ENCODE data around the gene HOXB3.

HOXB3 gene

GRCh38 chr17:48555258-48556228, 34.5 kb downstream of the HOXB3 start:
- H3K36me3 Mint-ChIP-seq, result no peaks in the 10 kb centered on the region
- H3K27me3 Mint-ChIP-seq, result peaks cover 85% of the 10 kb centered on the region
- no peak for ATAC-seq
- peaks cover 7% of the 10 kb centered on the region for H3K4me1 Mint-ChIP-seq
- no peak overlapping the region for H3K27ac Mint-ChIP-seq
- no peak overlapping the region for H3K4me3 Mint-ChIP-seq
- no peaks in the 10 kb centered on the region for H3K9me3 Mint-ChIP-seq

- H3K4me1 Mint-ChIP-seq, result peaks cover 7% of the 10 kb centered on the region
- H3K27ac Mint-ChIP-seq, result no peak overlapping the region
- no peaks in the 10 kb centered on the region for H3K36me3 Mint-ChIP-seq
- no peaks in the 10 kb centered on the region for H3K9me3 Mint-ChIP-seq
- ATAC-seq, result no peak
- peaks cover 76% of the 10 kb centered on the region for H3K27me3 Mint-ChIP-seq
- no peak overlapping the region for H3K4me3 Mint-ChIP-seq
Observed at GRCh38 chr17:48554412-48555257, 35.4 kb downstream of the HOXB3 start.

GRCh38 chr17:48553826-48554225, 36.2 kb downstream of the HOXB3 start:
- H3K36me3 Mint-ChIP-seq, result no peaks in the 10 kb centered on the region

GRCh38 chr17:48553190-48553547, 36.9 kb downstream of the HOXB3 start:
- Mint-ChIP-seq H3K36me3 (no peaks in the 10 kb centered on the region), H3K27me3 (peaks cover 61% of the 10 kb centered on the region), H3K9me3 (no peaks in the 10 kb centered on the region), H3K4me1 (peaks cover 7% of the 10 kb centered on the region), H3K27ac (no peak overlapping the region), H3K4me3 (no peak overlapping the region)
- ATAC-seq, result no peak

More at GRCh38 chr17:48553826-48554225, 36.2 kb downstream of the HOXB3 start:
- peaks cover 7% of the 10 kb centered on the region for H3K4me1 Mint-ChIP-seq
- peaks cover 68% of the 10 kb centered on the region for H3K27me3 Mint-ChIP-seq
- H3K9me3 Mint-ChIP-seq, result no peaks in the 10 kb centered on the region
- no peak for ATAC-seq
- no peak overlapping the region for H3K27ac Mint-ChIP-seq
- H3K4me3 Mint-ChIP-seq, result no peak overlapping the region

- Mint-ChIP-seq H3K27ac (no peak overlapping the region), H3K9me3 (no peaks in the 10 kb centered on the region), H3K4me3 (no peak overlapping the region), H3K36me3 (no peaks in the 10 kb centered on the region), H3K4me1 (peaks cover 7% of the 10 kb centered on the region), H3K27me3 (peaks cover 56% of the 10 kb centered on the region)
- no peak for ATAC-seq
Observed at GRCh38 chr17:48552466-48553189, 37.4 kb downstream of the HOXB3 start.

- H3K4me3 Mint-ChIP-seq, result no peak overlapping the region
- peaks cover 7% of the 10 kb centered on the region for H3K4me1 Mint-ChIP-seq
- H3K27ac Mint-ChIP-seq, result no peak overlapping the region
- H3K27me3 Mint-ChIP-seq, result peaks cover 54% of the 10 kb centered on the region
- H3K36me3 Mint-ChIP-seq, result no peaks in the 10 kb centered on the region
- no peak for ATAC-seq
- H3K9me3 Mint-ChIP-seq, result no peaks in the 10 kb centered on the region
Observed at GRCh38 chr17:48551596-48552465, 38.2 kb downstream of the HOXB3 start.

GRCh38 chr17:48551214-48551555, 38.9 kb downstream of the HOXB3 start:
- Mint-ChIP-seq H3K27ac (no peak overlapping the region), H3K9me3 (no peaks in the 10 kb centered on the region), H3K27me3 (peaks cover 54% of the 10 kb centered on the region), H3K4me1 (peaks cover 7% of the 10 kb centered on the region), H3K4me3 (no peak overlapping the region), H3K36me3 (no peaks in the 10 kb centered on the region)
- ATAC-seq, result no peak

GRCh38 chr17:48550502-48551213, 39.4 kb downstream of the HOXB3 start:
- peaks cover 54% of the 10 kb centered on the region for H3K27me3 Mint-ChIP-seq

GRCh38 chr17:48549914-48550501, 40.0 kb downstream of the HOXB3 start:
- Mint-ChIP-seq H3K9me3 (no peaks in the 10 kb centered on the region), H3K4me1 (peaks cover 3% of the 10 kb centered on the region), H3K27me3 (peaks cover 54% of the 10 kb centered on the region), H3K4me3 (no peak overlapping the region), H3K36me3 (no peaks in the 10 kb centered on the region), H3K27ac (no peak overlapping the region)
- peak; percentile 29 for ATAC-seq

More at GRCh38 chr17:48550502-48551213, 39.4 kb downstream of the HOXB3 start:
- Mint-ChIP-seq H3K4me1 (peaks cover 7% of the 10 kb centered on the region), H3K36me3 (no peaks in the 10 kb centered on the region), H3K4me3 (no peak overlapping the region), H3K9me3 (no peaks in the 10 kb centered on the region), H3K27ac (no peak overlapping the region)
- peak; percentile 53 for ATAC-seq

DNA sequence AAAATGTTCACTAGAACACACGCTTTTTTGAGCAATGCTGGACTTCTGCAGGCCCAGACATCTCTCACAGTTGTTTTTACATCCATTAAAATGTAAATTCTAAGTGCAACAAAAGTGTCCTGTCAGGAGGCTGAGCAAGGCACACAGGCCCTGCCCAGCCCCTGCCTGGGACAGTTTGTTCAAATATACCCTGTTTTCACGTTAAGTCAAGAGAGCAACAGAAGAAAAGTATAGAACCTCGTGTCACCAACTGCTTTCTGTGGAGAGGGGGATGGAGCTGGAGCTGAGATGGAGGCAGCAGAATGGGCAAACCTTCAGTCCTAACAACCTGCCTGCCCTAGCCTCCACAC, 40.8 kb downstream of the HOXB3 start:
- Mint-ChIP-seq H3K4me3 (no peak overlapping the region), H3K4me1 (peaks cover 1% of the 10 kb centered on the region), H3K27me3 (peaks cover 54% of the 10 kb centered on the region), H3K36me3 (no peaks in the 10 kb centered on the region), H3K27ac (no peak overlapping the region), H3K9me3 (no peaks in the 10 kb centered on the region)
- ATAC-seq, result no peak

DNA sequence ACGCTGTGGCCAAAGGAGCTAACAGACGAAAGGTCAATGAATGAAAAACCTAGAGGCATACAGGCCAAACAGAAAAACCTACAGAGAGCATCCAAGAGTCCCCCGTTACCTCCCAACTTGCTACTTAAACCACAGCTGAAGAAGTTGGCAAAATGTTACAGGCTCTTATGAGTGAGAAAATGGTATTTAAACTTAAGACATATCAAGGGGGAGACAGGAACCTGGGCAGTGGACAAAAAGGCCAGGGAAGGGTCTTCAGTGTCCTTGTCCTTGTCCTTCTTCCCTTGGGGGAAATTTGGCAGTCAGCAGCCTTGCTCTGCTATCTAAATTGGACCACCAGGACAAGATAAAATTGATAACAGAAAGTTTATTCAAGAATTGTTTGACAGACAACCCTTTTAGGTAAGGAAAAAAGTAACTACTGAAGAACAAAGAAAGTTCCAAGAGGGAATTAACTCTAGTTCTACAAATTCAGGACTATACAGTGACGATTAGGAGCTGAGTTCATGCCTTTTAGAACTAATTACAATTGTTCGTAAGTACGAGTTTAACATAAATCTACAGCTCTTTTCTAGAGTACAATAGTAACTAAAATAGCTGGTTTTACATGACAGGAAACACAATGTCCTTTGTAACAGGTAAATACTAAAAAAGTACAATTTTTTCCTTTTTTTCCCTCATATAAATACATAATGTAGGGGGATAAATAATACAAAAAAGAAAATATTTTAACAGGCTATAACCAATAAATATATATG, 41.3 kb downstream of the HOXB3 start:
- H3K9me3 Mint-ChIP-seq, result no peaks in the 10 kb centered on the region
- no peak overlapping the region for H3K27ac Mint-ChIP-seq
- H3K36me3 Mint-ChIP-seq, result no peaks in the 10 kb centered on the region
- H3K4me1 Mint-ChIP-seq, result peaks cover 7% of the 10 kb centered on the region
- H3K4me3 Mint-ChIP-seq, result no peak overlapping the region
- ATAC-seq, result no peak
- H3K27me3 Mint-ChIP-seq, result peaks cover 54% of the 10 kb centered on the region

DNA sequence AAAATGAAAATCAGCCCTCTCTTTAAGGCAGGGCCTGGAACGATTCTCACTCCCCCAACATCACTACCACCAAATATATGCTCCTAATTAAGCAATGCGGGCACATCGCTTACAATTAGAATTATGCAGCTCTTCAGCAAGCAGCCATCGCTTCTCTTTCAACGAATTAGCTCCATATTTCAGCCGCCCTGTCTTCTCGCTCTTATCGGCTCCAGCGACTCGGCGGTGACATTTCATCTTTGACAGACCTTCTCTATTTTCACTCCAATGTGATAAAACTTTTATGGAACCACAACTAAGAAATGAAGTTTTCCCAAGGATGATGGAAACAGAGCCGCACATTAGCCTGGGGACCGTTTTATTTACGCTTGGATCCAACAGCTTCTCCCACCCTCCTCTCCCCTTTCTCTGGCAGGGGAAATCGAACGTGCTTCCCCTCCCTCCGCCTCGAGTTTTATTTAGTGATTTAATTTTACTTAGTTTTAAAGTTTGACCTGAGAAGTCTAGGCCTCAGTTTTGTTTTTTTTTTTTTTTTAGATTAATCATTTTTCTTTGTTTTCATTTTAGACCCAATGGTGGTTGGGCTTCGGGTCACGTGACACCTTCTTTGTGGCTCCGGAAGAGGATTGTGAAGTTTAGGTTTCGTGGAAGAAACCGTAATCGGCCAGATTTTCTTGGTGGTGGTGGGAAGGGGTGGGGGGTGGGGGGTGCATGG, 42.1 kb downstream of the HOXB3 start:
- H3K4me1 Mint-ChIP-seq, result peaks cover 12% of the 10 kb centered on the region
- H3K9me3 Mint-ChIP-seq, result no peaks in the 10 kb centered on the region
- no peaks in the 10 kb centered on the region for H3K36me3 Mint-ChIP-seq
- H3K27me3 Mint-ChIP-seq, result peaks cover 54% of the 10 kb centered on the region
- no peak for ATAC-seq
- H3K27ac Mint-ChIP-seq, result no peak overlapping the region
- H3K4me3 Mint-ChIP-seq, result no peak overlapping the region

All from stimulated activated memory B cell treated with anti-CD40 and anti-IgM and Interleukin-4, amounts not matched to agents 10 μg/mL and 1 μg/mL and 100 μg/mL, for 72 hours (primary cell).